GM15510 (cell line): ENCODE results near the gene CPZ.

Experiments used
- POLR2A ChIP-seq: IDR thresholded peaks from 3 replicates; pipeline ENCODE4 v1.6.1; 2011; ENCODE audit warnings: borderline replicate concordance; ENCODE audit not compliant: insufficient read length; ENCODE audit errors: extremely low read depth

Gene CPZ

GRCh38 chr4:8594097-8595038 lies 1.8 kb downstream of the CPZ start:
- no peak for TF ChIP-seq POLR2A

GRCh38 chr4:8595237-8596087 lies 2.9 kb downstream of the CPZ start:
- TF ChIP-seq POLR2A = no peak

DNA sequence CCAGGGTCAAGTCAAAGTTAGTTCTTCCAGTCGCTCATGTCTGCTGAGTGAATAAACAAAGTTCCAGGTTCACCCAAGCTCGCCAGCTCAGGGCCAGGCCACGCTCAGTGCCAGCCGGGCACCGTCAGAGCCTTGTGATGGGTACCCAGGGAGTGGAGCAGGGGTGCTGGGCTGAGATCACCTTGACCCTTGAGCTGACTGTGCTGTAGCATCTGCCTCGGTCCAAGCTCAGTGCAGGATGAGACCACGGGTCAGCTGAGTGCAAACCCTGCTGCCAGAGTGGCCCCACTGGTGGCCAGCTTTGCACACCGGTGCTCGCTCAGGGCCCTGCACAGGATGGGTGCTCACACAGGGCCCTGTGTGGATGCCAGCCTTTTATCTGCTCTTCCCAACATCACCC lies 4.3 kb downstream of the CPZ start:
- TF ChIP-seq POLR2A = no peak

GRCh38 chr4:8597319-8597718 lies 4.8 kb downstream of the CPZ start:
- no peak for TF ChIP-seq POLR2A

DNA sequence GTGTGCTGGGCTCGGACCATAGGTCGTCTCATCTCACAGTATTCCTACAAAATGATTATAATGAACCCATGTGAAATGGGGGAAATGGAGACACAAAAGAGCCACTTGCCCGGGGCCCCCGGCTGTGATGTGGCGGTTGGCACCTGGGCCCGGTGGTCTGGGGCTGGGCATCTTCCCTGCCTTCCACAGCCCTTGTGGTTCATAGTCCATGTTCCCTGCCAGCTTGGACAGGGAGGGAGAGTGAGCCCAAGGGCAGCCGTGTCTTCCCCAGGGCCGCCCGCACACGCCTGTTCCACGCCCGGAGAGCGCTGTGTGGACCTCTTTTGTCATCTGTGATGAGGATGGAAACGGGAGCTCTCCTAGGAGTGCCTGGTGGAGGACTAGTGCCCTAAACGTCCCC lies 5.2 kb downstream of the CPZ start:
- no peak for TF ChIP-seq POLR2A

GRCh38 chr4:8598391-8599090 lies 6.0 kb downstream of the CPZ start:
- no peak for TF ChIP-seq POLR2A

- no peak for TF ChIP-seq POLR2A
Observed at GRCh38 chr4:8599091-8599460, 6.5 kb downstream of the CPZ start.

DNA sequence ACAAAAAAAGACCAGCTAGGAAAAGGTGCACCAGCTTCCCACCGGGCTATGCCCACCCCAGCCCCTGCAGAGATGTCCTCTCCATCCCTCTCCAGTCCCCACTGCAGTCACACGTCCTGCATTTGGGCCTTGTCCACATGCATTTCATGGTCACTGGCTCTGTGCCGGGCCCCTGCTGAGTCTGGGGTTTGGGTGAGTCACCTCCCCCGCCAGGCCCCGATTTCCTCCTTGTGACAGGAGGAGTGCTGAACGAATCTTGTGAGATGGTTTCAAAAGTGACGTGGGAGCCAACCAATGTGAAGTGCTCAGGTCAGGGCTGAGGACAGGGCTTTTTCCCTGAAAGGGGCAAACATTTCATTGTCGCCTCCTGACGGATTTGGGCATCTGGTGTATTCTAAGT lies 7.1 kb downstream of the CPZ start:
- TF ChIP-seq POLR2A = no peak

DNA sequence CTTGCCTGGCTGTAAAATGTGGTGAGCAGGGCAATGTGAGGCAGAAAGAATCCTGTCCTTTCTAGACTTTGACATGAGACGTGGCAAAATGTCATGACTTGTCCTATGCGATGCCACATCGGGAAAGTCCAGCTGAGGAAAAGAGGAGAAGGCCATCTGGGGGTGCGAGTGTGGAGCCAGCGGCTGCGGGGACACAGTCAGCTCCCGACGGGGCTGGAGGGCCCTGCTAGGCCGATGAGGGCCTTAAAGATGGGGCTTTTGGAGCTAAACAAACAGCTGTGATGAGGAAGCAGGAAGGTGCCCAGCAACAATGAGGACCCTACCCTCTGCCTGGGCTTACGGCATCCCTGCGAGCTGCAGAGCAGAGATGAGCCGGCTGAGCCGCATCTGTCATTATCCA lies 7.7 kb downstream of the CPZ start:
- no peak for TF ChIP-seq POLR2A

DNA sequence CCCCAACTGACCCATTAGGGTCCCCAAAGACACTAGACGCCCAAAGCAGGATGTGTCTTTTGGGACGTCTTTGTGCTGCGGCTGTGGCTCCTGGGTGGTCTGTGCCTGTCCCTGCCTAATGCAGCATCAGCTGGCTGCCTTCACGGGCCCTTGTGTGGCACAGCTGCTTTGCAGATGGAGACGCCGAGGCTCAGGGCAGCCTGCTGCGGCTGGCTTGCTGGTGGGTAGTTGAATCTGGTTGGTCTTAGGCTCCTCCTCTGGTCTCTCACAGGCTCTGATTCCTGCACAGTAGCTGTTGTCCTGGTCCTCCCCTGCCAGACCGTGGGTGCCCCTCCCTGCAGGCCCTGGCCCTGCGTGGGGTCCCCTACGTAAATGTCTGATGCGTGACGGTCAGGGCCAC lies 8.1 kb downstream of the CPZ start:
- no peak for TF ChIP-seq POLR2A

DNA sequence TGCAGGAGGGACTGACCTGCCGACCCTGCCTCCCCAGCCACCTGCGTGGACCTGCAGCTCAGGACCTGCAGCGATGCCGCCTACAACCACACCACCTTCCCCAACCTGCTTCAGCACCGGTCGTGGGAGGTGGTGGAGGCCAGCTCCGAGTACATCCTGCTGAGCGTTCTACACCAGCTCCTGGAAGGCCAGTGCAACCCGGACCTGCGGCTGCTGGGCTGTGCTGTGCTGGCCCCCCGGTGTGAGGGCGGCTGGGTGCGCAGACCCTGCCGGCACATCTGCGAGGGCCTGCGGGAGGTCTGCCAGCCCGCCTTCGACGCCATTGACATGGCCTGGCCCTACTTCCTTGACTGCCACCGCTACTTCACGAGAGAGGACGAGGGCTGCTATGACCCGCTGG lies 8.5 kb downstream of the CPZ start:
- TF ChIP-seq POLR2A = no peak

DNA sequence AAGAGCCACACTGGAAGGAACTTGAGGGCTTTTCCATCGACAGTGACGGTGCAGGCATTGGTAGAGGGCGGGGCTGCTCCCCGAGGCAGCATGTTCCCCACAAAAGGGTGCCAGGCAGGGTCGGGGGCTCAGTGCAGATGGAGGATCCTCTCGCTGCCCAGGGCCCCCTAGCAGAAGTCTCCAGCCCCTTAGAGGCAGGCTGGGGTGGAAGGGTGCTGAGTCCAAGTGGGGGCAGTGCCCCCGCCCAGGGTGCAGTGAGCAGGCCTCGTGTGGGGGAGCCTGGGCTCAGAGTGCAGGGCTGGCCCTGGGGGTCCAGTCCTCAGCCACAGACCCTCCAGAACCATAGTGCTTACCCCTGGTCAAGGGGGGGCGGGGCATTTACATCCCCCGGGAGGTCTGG lies 9.0 kb downstream of the CPZ start:
- TF ChIP-seq POLR2A = no peak

GRCh38 chr4:8602686-8603430 lies 10.3 kb downstream of the CPZ start:
- no peak for TF ChIP-seq POLR2A

DNA sequence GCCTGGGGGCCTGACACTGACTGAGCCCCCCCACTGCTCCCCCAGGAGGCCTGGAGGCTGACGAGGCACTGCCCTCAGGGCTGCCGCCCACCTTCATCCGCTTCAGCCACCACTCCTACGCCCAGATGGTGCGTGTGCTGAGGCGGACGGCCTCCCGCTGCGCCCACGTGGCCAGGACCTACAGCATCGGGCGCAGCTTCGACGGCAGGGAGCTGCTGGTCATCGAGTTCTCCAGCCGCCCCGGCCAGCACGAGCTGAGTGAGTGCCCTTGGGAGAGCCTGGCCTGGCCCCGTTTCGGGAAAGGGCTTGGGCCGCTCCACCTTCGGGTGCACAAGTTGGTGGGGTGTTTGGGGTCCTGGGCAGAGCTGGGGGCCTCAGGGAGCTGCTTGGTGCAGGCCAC lies 11.4 kb downstream of the CPZ start:
- no peak for TF ChIP-seq POLR2A

DNA sequence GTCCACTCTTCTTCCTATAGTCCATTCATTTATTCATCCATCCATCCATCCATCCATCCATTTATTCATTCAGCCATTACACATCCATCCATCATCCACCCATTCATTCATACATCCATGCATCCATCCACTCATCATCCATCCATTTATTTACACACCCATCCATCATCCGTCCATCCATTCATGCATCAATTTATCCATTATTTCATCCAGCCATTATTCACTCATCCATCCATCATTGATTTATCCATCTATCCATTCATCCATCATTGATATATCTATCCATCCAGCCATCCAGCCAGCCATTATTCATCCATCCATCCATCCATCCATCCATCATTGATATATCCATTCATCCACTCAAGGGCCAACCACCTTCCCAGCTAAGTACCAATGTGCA lies 12.7 kb downstream of the CPZ start:
- TF ChIP-seq POLR2A = no peak

- TF ChIP-seq POLR2A = no peak
Observed at GRCh38 chr4:8606476-8606875, 13.9 kb downstream of the CPZ start.
